ENCODE data around the gene DNAJA4.

DNAJA4 gene

GRCh38 chr15:78319588-78319987 is 55.2 kb downstream of the DNAJA4 start:
- no peak for DNase-seq (ENCODE audit: extremely low read depth, low read depth)
- no peak overlapping the region for H3K4me3 ChIP-seq (replicated peaks; ENCODE audit: low read depth, low read length)
- no peak for TF ChIP-seq CTCF (IDR thresholded peaks at IDR 0.05; ENCODE audit: low read depth, low read length, missing control alignments)

- TF ChIP-seq CTCF (IDR thresholded peaks at IDR 0.05; ENCODE audit: low read depth, low read length, missing control alignments) = no peak
- no peak for DNase-seq (ENCODE audit: extremely low read depth, low read depth)
- H3K4me3 ChIP-seq (replicated peaks; ENCODE audit: low read depth, low read length) = no peak overlapping the region
These were observed 55.8 kb downstream of the DNAJA4 start for GRCh38 chr15:78320183-78320582.

GRCh38 chr15:78321041-78321570 is 56.7 kb downstream of the DNAJA4 start:
- H3K4me3 ChIP-seq (replicated peaks; ENCODE audit: low read depth, low read length) = no peak overlapping the region
- no peak for TF ChIP-seq CTCF (IDR thresholded peaks at IDR 0.05; ENCODE audit: low read depth, low read length, missing control alignments)

GRCh38 chr15:78321786-78322185 is 57.4 kb downstream of the DNAJA4 start:
- no peak for DNase-seq (ENCODE audit: extremely low read depth, low read depth)
- H3K4me3 ChIP-seq (replicated peaks; ENCODE audit: low read depth, low read length) = no peak overlapping the region
- TF ChIP-seq CTCF (IDR thresholded peaks at IDR 0.05; ENCODE audit: low read depth, low read length, missing control alignments) = no peak

More at GRCh38 chr15:78321041-78321570, 56.7 kb downstream of the DNAJA4 start:
- DNase-seq (ENCODE audit: extremely low read depth, low read depth) = no peak

- H3K4me3 ChIP-seq (replicated peaks; ENCODE audit: low read depth, low read length) = no peak overlapping the region
- no peak for TF ChIP-seq CTCF (IDR thresholded peaks at IDR 0.05; ENCODE audit: low read depth, low read length, missing control alignments)
- DNase-seq (ENCODE audit: extremely low read depth, low read depth) = no peak
These were observed 57.9 kb downstream of the DNAJA4 start for GRCh38 chr15:78322243-78322642.

- DNase-seq (ENCODE audit: extremely low read depth, low read depth) = no peak
- TF ChIP-seq CTCF (IDR thresholded peaks at IDR 0.05; ENCODE audit: low read depth, low read length, missing control alignments) = no peak
- H3K4me3 ChIP-seq (replicated peaks; ENCODE audit: low read depth, low read length) = no peak overlapping the region
These were observed 58.6 kb downstream of the DNAJA4 start for GRCh38 chr15:78322724-78323521.

All from HFF-Myc (cell line).